Inflammatory macrophage treated with lipopolysaccharide for 1 hour (primary cell): ENCODE measurements around the gene ACTR10.

ENCODE experiments used
- DNase-seq, 2 donors: peaks; one replicate each; pipeline ENCODE4 v3.0.0-alpha.2; 2020 to 2022

Gene ACTR10

DNA sequence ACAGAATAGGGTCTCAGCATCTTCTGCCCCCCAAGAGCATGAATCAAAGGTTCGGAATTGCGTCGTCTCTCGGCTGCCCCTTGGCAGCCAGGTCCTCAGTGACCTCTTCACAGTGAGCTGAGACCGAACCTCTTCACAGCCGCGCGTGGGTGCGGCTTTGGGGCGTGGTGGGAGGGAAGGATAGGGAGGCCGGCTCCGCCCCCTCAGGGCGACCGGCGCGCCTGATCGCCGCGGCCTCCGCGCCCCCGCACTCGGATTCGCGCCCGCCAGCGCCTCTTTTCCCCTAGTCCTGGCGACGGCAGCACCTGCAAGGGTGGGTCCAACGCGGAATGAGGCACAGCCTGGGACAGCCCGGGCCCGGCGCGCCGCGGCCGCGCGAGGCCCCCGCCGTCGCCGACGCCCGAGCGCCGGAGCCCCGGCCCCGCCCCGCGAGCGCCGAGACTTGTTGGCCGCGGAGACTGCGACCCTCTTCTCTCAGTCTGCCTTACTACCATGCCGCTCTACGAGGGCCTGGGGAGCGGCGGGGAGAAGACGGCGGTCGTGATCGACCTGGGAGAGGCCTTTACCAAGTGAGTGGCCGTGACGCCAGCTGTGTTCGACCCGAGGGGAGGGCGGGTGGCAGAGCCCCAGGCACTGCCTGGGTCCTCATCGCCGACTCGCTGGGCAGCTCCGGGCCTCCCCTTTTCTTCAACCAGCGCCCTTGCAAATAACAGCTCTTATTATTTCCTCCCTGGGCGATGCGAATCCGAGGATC, at the start of gene ACTR10:
Gene ACTR10 (plus strand): TSS at position 424 of the 754 bp plus-strand sequence. CDS start 69 bp downstream, at position 493.
- DNase-seq: peak; percentile 82 to 83

DNA sequence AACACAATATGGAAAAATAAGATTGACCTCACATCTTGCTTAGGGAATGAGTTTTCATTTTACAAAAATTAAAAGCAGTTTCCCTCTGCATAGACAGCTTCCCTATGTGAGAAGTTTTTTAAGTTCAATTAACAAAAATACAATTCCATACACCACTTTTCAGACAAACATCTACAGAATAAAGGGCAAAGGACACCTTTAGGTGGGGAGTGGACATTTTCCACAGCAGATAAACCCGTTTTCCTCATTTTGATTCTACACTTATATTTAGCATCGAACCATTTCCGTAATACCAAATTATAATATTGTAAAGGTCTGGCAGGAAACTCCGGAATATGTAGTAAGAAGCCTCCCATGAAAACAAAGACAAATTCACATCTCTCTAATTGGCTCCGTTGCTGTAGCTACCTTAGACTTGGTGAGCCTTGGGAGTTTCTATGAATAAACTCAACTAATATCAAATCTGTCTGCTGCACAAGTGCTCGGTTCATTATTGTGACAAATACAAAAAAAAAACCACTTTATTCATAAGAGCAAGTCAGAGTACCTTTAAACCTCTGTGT, 49.6 kb upstream of the ACTR10 start:
- DNase-seq: no peak

DNA sequence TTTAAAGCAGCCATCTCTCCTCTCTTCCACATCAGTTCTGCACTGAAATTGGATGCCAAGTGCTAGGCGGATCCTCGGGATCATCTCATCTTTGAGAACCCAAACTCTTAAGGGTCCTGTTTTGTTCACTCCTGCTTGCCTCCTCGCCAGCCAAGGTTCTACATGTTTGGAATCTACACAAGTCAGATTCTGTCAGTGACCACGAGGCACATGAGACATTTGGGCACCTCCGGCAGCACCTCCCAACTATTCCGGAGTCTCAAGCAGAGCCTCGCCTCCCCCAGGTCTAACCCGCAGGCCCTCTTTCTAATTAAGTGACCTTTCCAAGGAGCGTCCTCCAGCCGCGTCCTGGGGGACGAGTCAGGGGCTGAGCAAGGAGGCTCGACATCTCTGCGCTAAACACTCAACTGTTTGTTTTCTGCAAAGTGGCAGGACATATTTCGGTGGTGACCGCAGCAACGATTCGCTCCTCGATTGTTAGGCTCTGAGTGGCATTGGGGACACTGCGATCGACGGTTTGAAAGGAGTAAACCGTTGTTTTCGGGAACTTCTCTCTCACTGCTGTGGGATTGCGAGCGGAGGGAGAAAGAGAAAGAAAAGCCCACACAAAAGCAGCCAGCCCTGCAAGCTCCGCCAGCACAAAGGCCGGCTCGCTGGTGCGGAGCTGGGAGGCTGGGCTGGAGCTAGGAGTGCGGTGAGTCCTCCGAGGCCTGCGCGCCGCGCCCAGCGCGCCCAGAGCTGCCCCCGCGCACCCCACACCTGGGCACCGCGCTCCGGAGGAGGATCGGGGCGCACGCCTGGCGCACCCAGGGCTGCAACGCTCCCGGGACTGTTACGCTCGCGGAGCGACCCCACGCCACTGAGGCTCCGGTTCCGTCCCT, 48.6 kb upstream of the ACTR10 start:
- peak; percentile 16 to 21 for DNase-seq

DNA sequence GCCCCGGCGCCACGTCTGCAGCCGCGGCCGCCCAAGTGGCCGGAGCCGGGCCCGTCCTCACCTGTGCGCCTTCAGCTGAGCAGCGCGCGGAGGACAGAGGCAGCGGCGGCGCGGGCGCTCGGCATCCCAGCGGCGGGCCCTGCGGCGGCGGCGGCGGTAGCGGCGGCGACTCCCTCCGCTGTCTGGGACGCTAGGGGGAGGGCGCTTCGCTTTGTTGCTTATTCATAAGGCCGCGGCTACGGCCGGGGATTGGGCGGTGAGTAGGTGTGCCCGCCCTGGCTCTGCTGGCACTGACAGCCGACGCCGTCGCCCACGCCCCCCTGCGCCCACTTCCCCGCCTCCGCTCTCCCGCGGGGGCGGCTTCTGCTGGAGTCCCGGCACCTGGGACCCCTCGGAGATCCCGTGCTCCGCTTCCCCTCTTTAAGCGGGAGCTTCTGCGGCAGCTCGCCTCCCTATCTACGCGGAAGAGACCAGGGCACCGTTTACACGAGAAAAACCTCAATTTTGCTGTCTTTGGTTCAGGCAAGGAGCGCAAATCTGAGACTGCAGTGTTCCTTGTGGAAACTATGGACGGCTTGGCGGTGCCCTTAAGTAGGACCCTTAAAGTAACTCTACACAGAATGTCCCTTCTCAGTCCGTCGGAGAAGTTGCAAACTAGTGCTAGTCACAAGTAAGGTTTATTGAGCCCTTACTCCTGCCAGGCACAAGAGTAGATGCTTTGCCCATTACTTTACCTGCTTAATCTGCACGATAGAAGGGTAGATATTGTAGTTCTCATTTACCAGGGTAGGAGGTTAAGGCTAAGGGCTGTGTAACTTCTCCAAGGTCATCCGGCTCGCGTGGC, 47.7 kb upstream of the ACTR10 start, which contains the start of gene ARMH4:
Gene ARMH4 (minus strand): TSS at position 200 of the 844 bp plus-strand sequence. CDS start 12,855 bp downstream, outside the sequence.
- peak; percentile 3 to 34 for DNase-seq

DNA sequence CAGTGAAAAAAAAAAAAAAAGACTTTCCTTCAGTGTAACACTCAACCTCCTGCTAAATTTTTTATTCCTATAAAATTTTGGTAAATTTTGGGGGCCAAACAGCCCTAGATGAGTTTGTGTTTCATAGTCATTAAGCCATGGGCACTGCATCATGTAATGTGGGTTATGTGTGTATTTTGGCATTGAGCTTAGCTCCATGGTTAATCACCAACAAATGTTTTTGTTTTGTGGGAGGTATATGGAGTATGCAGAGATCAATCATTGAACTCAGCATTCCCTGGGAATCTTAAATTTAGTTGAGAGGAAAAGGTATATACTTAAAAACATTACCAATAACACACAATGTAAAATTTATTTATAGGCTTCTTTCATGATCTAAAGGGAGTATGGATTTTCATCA, 39.4 kb upstream of the ACTR10 start:
- DNase-seq: no peak

DNA sequence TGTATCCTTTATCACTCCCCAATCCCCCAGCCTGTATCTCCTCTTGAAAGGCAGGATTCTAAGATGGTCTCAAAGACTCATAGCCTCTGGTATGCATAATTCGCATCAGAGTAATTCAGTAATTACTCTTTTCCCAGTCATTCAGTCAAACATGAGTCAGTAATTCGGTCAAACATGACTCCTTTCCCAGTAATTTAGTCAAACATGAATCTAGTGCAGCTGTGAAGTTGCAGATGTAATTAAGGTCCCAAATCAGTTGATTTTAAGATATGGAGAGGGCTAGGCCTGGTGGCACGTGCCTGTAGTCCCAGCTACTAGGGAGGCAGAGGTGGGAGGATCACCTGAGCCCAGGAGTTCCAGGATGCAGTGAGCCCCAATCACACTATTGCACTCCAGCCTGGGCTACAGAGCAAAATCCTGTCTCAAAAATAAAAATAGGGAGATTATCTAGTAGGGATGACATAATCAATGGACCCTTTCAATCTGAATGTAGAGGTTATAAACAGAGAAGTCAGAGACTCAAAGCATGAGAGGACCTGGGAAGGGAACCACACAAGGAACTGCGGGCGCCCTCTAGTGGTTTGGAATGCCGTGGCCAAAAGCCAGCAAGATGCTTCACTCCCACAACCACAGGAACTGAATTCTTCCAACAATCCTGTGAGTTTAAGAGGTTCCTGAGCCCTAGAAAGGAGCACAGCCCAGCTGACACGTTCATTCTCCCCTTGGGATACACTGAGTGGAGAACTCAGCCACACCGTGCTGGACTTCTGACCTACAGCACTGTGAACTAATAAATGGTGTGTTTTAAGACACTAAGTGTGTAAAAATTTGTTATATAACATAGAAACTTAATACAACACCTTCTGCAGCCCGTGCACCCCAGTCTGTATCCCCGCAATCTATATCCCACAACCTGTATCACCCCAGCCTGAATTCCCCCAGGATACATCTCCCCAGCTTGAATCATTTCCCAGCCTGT, 33.7 kb upstream of the ACTR10 start:
- peak; percentile 65 to 95 for DNase-seq

DNA sequence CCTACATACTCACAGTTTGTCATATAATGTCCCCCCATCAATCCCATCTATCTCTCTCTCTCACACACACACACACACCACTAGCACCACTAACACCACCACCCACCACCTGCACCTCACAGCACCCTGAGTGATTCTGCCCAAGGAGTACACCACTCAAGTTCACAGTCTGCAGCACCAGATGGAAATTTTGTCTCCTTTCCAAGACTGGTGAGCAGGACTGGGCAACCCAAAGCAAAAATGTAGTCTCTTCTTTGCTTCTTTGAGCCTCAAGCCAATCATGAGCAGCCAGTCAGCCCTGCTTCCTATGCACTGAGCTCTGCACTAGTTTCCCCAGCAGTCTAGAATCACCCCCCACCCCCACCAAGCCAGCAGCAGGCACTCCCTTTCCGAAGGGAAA, 32.9 kb upstream of the ACTR10 start:
- DNase-seq: no peak

DNA sequence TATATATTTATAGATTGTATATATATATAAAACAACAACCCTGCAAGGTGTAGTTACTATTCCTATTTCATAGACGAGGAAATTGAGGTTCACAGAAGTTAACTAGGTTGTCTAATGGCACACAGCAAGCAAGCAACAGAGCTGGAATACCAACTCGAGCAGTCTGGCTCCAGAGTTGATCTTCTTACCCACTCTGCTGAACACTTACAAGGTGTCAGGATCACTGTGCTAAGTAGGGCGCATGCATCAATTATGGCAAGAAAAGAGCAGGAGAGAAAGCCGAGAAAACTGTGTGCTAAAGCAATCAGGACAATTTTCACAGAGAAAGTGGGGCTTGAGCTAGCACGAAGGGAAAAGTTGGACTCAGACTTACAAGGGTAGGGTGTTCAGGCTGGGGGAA, 32.1 kb upstream of the ACTR10 start:
- no peak for DNase-seq

DNA sequence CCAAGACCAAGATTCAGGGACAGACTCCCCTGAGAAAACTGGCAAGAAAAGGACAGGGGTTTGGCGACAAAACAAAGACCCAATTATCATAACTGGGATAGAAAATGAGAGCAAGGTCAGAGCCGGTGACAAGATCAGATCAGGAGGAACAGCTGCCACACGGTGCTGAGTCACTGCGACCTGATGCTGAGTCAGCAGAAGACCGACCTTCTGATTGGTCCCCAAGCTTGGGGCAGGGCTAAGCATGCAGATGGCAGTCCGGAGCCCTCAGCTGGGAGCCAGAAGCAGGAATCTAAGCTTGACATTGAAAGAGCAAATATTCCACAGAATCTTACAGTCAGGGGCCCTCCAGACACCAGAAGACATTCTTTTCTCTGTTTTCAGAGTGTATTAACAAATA, 28.9 kb upstream of the ACTR10 start:
- DNase-seq: peak; percentile 55 to 72

DNA sequence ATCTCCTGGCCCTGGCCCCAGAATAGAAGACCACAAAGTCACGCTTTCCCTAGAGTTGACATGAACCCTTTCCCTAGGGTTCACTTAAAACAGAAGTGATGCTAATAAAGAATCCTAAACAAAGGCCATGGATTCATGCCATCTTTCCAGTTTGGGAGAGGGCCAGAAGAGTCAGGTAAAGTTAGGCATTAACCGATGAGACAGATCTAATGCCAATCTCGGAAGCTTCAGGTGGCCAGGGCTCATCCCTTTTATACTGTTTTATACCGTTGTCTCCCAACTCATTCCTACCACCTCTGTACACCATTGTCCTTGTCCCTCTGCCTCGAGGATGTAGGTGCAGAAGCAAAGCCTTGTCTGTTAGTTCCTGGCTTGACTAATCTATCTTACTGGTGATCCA, 22.8 kb upstream of the ACTR10 start:
- DNase-seq: no peak

DNA sequence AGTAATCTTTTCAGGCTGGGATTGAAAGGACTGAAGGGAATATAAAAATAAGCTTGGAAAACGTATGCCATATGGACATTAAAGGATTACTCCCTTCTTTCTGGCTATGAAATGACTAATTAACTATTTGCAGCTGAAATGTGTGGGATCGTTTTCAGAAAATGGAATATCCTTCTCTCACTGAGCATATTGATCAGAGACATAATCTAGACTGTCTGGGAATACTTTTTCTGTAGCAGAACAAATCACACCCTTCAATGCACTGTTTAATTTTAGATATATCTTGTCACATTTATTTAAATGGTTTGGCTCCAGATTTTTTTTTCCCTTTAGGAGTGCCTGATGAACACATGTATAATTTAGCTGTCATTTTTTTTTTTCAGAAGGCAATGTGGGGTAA, 10.8 kb upstream of the ACTR10 start:
- no peak for DNase-seq

DNA sequence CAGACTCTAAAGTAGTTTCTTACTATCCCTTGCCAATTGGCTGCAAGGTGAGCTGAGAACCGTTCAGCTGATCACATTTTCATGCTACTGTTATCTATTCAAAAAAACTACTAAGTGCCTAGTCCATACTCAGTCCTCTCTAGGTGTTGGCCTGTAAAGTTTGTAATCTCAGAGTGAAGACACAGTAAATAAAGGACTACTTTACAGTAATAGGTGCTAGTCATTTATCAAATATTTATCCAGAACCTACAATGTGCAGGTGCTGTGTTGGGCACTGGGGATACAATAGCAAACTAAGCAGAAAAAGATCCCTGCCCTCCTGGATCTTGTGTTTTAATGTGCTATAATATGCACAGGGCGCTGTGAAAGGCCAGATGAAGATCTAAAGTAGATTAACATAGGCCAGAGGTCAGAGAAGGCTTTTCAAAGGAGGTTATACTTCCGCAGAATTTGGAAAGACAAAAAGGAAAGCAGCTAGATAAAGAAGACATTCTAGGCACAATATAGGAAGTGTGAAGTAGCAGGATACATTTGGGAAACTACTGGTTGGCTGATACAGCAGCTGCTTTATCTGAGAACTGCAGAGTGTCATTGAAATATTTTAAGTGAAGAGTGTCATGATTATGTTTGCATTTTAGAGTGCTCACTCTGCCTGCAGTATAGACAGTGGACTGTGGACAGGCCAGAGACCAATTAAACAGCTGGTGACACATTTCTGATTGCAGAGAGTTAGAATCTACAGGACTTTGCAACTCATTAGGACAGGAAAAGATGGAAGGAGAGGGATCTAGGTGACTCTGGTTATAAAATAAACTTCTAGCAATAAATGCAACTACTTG, 8.0 kb upstream of the ACTR10 start:
- DNase-seq: no peak

DNA sequence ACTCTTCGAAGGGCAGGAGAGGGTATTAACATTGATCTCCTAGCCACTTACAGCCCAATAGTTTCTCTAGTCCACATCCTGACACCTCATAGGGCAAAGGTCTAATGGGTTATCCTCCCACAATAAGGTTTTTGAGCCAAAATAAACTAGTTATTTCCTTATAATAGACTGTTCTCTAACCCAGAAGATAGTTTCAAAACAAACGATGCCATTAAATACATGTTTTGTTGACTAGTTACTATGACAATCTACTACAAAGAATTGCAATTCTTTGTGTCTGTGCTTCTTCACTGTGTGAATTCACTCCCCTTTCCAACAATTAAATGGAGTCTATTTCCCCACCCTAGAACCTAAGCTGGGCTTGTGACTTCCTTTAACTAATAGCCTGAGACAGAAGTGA, 6.4 kb upstream of the ACTR10 start:
- DNase-seq: no peak

DNA sequence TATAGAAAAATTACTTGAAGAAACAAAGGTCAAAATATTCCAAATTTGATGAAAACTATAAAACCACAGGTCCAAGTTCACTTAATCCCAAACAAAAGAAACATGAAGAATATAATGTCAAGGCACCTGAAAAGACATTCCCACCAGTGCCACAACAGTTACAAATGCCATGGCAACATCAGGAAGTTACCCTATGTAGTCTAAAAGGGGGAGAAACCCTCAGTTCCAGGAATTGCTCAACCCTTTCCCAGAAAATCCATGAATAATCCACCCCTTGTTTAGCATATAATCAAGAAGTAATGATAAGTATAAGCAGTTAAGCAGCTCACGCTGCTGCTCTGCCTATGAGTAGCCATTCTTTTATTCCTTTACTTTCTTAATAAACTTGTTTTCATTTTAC, 3.8 kb upstream of the ACTR10 start:
- no peak for DNase-seq

DNA sequence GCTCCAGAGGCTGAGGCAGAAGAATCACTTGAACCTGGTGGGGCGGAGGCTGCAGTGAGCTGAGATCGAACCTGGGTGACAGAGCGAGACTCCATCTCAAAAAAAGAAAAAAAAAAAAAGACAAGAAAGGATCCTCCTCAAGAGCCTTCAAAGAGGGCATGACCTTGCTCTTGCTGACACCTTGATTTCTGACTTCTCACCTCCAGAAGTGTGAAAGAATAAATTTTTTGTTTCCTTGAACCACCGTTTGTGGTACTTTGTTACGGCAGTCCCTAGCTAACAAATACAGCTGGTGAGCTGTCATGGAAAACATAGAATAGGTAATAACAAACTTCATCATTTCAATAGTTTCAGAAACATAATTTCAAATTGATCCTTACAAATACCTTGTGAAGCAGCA, 1.9 kb upstream of the ACTR10 start:
- DNase-seq: no peak

DNA sequence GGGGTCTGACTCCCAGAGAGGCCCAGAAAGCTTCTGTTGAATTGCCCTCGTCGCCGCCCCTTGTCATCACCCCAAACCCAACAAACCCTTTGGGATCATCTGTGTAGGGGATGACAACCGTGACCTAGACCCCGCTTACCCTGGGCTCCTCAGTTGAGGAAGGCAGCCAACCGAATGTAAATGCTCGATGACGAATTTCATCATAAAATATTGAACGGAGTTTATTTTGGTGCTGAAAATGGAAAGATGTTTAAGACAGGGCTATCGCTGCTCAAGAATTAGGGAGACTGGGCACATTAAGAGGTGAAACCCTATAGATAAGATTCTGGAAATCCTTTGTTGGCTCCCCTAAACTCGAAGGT, 512 bp downstream of the ACTR10 start:
- peak; percentile 2 to 28 for DNase-seq

DNA sequence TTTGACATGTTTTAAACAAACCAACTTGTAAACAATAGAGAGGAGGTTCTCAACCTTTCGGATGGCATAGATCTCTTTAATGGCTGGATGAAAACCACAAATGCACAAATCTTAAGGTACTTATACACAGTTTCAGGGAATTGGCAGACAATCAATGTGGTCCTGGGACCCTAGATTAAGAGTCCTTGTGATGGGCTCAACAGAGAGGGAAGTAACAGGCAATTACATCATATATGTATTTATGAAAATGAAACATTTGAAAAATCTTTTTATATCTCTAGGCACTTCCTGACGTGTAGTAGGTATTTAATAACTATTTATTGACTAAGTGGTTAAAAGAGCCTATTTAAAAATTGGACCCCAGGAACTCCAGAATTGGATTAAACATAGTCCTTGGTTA, 897 bp downstream of the ACTR10 start:
- DNase-seq: peak; percentile 21 to 37

DNA sequence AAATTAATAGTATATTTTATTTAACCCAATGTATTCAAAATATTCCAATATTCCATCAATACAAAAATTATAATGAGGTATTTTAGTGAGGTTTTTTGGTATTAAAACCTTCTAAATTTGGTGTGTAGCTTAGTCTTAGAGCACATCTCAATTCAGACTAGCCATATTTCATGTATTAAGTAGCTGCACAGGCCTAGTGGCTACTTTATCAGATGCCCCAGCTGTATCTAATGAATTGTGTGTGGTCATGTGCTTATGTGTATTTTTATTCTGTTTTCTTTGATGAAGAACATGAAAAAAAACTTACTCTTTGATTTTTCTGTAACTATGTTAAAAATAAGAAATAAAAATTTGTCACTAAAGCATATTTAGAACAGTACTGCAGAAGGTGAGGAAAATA, 13.2 kb downstream of the ACTR10 start:
- no peak for DNase-seq

DNA sequence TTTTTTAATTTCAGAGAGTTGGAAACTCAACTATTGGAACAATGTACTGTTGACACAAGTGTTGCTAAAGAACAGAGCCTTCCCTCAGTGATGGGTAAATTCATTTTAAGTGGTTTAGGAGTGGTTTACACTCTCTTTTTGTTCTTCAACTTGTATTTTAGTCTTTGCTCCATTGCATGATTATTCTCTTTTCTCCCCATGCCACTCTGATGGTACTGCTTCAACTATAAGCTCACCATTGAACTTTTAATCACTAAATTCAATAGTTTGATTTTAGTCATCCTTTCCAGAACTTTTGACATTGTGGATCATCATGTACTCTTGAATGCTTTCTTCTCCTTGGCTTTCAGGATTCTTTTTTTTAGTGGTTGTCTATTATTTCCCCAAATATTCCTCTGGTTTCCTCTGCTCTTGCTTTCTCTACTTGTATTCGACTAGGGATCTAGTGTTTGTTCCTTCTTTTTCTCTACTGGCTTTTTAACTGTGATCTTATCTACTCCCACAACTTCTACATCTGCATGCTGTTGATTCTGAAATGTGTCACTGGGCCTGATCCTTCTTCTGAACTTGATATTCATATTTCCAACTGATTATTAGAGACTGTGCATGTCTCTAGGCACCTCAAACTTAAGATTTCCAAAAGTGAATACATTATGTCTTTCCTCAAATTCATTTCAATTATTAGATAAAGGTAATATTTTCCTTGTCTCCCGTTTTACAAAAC, 15.4 kb downstream of the ACTR10 start:
- DNase-seq: no peak

DNA sequence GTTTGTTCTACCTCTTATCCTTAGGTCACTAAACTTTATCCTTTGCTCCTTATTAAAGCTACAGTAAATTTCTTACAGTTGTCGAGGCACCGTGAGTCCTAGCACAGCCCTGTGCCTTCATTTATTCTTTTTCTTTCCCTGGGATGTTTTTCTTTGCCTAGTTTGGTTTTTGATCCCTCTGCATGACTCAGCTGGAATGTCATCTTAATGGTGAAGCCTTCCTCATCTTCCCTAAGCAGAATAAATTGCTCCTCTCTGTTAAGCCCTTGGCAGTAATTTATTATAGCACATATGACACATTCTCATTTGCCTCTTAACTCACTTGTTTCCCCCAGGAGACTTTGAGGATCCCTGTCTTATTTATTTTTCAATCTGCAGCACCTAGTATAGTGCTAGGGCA, 16.6 kb downstream of the ACTR10 start:
- no peak for DNase-seq
